HG02852 (cell line): ENCODE measurements around the gene HIVEP3.
"Not testable (repeated sequence)": the region's sequence is repeated elsewhere in the genome, so short reads cannot be mapped to it uniquely, and the experiment has no call there.

Source experiments
- ATAC-seq: cut with Tn5 transposase; IDR thresholded peaks from one replicate; pipeline ENCODE4 v1.9.1; 2021; ENCODE audit warnings: mild to moderate bottlenecking, moderate library complexity; ENCODE audit not compliant: unreplicated experiment

The HIVEP3 gene

GRCh38 chr1:41696381-41696780, 222.3 kb downstream of the HIVEP3 start:
- no peak for ATAC-seq

GRCh38 chr1:41695118-41695745, 223.5 kb downstream of the HIVEP3 start:
- no peak for ATAC-seq

DNA sequence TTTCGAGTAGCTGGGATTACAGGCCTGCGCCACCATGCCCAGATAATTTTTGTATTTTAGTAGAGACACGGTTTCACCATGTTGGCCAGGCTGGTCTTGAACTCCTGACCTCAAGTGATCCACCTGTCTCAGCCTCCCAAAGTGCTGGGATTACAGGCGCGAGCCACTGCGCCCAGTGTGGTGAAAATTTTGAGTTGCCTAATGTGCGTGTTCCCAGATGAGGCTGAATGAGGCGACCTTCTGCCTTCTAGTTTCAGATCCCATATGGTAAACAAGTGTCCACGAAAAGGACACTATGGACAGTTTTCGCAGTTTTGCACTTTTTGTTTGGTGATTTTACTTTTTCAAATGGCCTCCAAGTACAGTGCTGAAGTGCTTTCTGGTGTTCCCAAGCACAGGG, 226.8 kb downstream of the HIVEP3 start:
- not testable (repeated sequence) for ATAC-seq

DNA sequence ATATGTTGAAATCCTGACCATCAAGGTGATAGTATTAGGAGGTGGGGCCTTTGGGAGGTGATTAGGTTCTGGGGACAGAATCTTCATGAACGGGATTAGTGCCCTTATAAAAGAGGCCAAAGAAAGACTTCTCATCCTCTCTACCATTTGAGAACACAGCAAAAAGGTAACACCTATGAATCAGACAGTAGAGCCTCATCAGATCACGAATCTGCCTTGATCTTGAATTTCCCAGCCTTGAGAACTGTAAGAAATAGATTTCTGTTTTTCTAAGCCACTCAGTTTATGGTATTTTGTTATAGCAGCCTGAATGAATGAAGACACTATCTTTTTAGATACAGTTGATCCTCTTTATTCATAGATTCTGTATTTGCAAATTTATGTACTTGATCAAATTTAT, 227.3 kb downstream of the HIVEP3 start:
- no peak for ATAC-seq

DNA sequence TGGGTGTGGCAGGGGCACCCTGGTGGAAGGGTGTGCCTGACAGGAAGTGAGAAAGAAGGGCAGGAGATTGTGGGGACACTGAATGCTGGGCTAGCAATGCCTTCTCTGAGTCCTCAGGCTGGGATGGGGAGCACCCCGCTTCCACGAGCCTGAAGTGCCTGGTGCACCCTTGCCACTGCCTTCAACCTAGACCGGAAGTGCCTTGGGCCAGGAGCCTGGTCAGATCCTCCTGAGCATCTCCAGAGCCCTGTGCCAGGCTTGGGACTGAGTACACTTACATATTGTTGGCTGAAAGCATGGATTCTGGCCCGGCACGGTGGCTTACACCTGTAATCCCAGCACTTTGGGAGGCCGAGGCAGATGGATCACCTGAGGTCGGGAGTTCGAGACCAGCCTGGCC, 228.4 kb downstream of the HIVEP3 start:
- ATAC-seq, result no peak

DNA sequence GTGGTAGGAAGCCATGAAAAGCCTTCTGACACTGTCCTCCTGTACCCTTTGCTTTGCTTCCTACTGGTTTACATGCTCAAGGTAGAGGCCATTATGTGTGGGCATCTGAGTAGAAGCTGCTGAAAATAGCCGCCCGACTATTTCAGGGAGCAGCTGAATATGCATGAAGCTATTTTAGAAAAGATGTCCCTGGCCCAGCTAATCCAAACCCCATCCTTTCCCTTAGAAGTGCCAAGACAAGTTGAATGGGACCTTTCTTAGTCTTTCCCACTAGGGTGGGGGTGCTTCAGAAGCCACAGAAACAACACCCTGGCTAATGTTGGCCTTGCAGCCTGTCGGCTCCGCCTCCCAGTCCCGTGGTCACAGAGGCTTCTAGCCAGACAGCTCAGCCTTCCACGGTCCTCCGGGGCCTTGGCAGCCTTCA, 229.2 kb downstream of the HIVEP3 start:
- ATAC-seq, result no peak

DNA sequence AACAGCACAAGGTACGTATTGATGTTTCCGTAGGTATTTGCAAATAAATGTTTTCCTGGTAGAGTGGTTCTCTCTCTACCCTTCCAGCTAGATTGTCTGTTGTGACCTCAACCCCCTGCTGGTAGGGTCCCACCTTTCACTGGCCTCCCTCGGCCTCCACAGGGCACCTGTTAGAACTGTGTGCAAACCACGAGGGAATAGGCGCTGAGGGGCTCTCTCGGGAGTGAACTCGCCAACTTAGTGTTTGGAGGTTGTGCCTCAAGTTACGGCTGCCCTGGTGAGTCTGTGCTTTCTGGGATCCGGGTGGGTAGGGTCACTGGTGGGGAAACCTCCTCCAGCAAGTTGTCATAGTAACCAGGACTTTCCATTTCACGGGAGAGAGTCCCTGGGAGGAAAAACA, 229.6 kb downstream of the HIVEP3 start:
- ATAC-seq, result no peak

DNA sequence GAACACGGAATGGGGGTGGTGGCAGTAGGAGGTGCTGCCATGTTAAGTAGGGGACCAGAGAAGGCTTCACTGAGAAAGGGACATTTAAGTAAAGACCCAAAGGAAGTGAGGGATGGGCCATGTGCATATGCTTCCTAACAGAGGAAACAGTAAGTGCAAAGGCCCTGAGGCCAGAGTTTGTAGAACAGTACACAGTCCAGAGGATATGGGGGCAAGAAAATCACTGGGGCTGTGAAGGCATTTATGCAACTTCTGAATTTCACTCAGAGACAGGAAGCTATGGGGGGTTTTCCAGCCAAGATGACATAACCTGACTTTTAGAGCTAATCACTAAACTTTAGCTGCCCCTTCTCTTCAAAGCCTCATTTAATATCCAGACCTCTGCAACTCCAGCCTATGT, 231.7 kb downstream of the HIVEP3 start:
- ATAC-seq, result no peak

GRCh38 chr1:41683681-41684500, 234.8 kb downstream of the HIVEP3 start:
- no peak for ATAC-seq

DNA sequence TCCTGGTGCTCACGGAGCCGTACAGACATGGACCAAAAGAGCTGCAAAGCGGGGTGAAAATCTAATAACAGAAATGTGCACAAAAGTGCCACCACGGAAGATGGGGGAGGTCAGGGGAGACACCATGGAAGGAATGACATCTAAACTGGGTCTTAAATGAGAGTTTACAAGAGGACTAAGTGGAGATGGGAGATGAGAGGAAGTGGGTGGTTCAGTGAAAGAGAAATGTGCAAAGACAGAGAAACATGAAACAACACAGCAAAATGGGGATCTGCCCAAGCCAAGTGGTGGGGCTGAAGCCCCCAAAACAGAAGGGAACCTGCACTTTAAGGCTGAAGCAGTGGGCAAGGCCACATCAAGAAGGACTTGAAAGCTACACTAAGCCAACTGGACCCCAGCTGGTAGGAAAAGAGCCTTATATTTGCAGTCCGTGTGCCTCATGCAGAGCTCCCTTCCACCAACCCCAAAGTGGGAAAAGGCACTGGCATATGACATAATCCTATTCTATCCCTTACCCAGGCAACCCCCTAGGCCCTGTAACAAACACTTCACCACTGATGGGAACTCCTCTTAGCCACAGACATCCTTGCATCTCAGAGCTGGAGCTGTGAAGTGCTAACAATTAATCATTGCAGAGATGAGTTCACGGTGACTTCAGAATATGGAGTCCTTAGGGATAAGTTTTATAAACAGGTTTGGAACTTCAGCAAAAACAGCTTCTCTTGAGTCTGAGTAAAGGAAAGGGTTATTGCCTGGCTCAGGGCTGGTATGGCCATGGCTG, 235.7 kb downstream of the HIVEP3 start:
- no peak for ATAC-seq

GRCh38 chr1:41682149-41682548, 236.6 kb downstream of the HIVEP3 start:
- no peak for ATAC-seq

DNA sequence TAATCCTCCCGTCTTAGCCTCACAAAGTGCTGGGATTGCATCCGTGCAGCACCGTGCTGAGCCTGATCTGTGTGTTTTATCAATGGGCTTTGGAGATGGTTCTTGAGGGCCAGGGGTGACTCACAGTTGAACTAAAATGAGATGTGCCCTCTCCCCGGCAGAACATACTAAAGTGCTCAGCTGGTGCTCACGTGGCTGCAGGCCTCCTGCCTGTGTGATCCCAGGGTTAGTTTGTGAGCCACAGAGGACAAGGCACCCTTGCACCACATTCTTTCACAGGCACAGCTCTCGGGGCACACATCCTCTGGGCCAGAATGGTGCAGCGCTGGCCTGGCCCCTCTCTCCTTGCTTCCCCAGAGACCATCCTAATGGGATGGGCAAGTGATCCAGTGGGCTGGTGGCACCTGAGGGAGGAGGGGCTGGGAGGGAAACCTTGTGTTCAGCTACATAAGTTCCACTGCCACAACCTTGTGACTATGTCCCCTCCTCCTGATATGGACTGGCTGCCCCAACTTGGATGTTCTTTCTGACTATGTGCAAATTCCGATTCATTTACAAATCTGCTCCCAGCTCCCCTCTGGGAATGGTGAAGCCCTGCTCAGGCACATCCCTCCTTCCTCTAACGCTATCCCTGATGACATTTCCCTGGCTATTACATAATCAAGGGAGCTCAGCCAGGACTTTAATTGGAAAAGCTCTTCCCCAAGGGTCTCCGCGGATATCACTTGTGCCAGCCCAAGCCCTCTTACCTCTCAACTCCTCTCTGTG, 237.2 kb downstream of the HIVEP3 start:
- no peak for ATAC-seq

DNA sequence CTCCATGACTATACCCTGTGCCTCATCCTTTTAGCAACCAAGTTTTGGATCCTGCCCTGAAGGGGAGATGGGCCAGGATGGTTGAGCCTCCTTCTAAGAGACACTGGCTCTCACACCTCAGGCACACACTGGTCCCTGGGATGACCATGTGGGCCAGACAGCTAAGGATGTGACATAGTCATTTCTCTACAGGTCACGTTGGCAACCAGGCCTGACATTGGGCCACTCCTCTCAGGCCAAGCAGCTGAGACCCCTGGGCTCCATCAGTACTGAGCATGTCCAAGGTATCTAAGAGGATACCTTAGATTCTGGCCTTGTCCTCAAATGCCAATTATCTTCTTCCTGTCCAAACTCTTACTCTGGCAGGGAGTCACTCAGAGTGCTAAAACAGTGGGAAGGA, 238.7 kb downstream of the HIVEP3 start:
- no peak for ATAC-seq

DNA sequence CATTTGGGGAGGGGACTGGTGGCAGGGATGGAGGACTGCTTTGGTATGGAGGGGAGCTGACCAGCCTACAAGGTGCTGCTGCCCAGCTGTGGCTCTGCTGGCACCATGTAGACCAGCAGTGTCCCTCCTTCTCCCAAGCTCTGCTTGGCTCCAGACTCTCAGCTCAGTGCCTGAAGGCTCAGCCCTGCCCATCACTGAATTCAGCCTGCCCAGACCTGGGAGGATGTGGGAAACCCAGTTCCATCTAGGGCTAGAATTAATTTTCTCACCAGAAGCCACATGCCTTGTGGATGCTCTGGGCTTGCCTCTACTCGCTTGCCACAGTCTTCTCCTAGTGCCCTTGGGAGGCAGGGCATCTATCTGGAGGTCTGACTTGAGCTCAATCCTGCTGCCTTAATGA, 239.2 kb downstream of the HIVEP3 start:
- no peak for ATAC-seq

DNA sequence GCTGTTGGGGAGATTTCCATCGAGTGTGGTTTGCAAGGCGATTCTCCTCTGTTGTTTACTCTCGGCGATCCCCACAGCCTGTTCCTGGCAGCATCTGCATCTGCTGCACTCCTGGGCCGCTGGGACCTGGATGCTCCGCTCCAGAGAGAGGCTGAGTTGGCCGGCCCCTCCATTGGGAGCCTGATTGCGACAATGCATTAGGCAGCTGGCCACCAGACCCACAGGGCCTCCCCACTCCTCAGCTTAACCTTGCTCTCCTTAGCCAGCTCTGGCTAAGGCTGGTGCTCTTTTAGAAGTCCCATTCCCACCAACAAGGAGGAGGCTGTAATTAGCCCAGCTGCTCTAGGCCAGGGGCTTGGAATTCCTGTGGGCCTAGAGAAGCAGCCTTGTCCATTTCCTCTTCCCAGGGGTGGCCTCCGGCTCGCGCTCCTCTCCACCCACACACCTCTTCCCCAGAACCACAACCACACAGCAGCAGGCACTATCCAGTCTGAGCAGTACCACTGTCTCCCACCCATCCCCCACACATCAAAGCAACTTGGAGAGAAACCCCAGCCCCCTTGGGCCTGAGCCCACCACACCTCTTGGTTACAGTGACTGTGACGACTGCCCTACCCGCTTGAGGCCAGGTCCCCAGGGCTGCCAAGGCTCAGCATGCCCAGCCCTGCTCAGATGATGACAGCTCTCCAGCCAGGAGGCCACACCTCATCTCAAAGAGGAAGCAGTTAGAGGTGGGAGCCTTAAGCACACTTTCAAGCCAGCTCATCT, 240.4 kb downstream of the HIVEP3 start:
- no peak for ATAC-seq

GRCh38 chr1:41677620-41678019, 241.1 kb downstream of the HIVEP3 start:
- ATAC-seq, result no peak

GRCh38 chr1:41675401-41675800, 243.3 kb downstream of the HIVEP3 start:
- no peak for ATAC-seq

GRCh38 chr1:41674522-41674921, 244.2 kb downstream of the HIVEP3 start:
- no peak for ATAC-seq

DNA sequence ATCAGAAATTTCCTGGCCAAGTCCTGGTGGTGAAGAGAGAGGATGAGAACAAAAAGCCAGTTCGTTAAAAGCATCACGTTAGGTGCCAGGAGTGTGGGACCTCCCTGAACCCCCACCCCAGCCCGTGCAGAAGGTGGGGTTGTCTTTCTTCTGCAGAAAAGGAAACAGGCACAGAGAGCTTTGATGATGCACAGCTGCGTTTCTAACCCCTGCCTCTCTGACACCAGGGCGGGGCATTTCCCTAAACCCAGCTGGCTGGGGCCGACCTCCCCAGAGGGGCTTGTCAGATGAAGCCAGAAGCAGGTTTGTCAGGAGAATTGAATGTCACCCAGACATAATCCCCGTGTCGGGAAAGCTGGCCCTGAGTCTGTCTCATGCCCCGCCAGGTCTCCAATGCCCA, 244.9 kb downstream of the HIVEP3 start:
- ATAC-seq, result peak; percentile 39

DNA sequence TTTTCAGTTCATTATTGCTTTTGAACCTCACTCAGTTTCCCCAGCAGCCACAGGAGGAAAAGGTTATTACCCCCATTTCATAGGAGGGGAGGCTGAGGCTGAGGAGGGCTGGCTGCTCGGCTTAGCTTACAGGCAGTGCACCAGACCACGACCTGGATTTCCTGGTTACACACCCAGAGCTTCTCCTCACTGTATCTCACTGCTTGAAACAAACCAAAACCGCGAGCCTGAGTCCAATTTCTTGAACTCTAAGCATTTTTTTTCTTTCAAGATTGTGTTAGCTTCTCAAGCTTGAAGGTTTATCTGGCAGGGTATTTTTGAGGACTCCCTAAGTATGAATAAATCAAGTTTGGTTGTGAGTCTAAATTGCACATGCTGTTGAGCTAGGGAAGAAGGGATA, 245.3 kb downstream of the HIVEP3 start:
- ATAC-seq, result peak; percentile 68
